Naive thymus-derived CD8-positive, alpha-beta T cell (primary cell): ENCODE data around the gene JAK1. TPM values are rescaled to one million over a fixed set of nuclear protein-coding genes. Genes with fewer than 3 reads are reported as not detected.

Experiments
- ATAC-seq, 2 donors: fragments of 150-1000 bp; cut with Tn5 transposase in 1 of 2; sonication (Bioruptor Pico), chemical (Tn5 transposase) in 1 of 2; 1 replicate in 1 of 2; 2 replicates in 1 of 2; pipeline ENCODE4 v1.10.0; 2021; ENCODE audit warnings: mild to moderate bottlenecking in 2 of 2, moderate library complexity in 2 of 2
- POLR2A ChIA-PET: fragments of 350-600 bp; sonication (Branson Sonifier 250); formaldehyde crosslinking; loops from one replicate; lab custom pipeline; 2021; ENCODE audit warnings: antibody characterized with exemption; lab: Charles Lee
- DNase-seq, 10 donors: peaks; one replicate each; pipeline versions ENCODE4 v3.0.0 to v3.0.0-alpha.2; 2020 to 2022
- H3K27ac Mint-ChIP-seq, 10 donors: one replicate each; pipeline ENCODE4 v1.8.0; 2020 to 2022; ENCODE audit warnings: mild to moderate bottlenecking in 10 of 10, mixed read lengths in 10 of 10, moderate library complexity in 4 of 10, inconsistent platforms in 1 of 10
- H3K27me3 Mint-ChIP-seq, 5 donors: one replicate each; pipeline ENCODE4 v1.8.0; 2021 to 2022; ENCODE audit warnings: mixed read lengths in 5 of 5
- H3K36me3 Mint-ChIP-seq, 3 donors: one replicate each; pipeline ENCODE4 v1.8.0; 2020 to 2022; ENCODE audit warnings: mixed read lengths in 3 of 3, mild to moderate bottlenecking in 2 of 3, inconsistent platforms in 1 of 3
- H3K4me1 Mint-ChIP-seq, 4 donors: one replicate each; pipeline ENCODE4 v1.8.0; 2021 to 2022; ENCODE audit warnings: mixed read lengths in 4 of 4
- H3K4me3 Mint-ChIP-seq, 10 donors: one replicate each; pipeline ENCODE4 v1.8.0; 2020 to 2022; ENCODE audit warnings: mild to moderate bottlenecking in 10 of 10, mixed read lengths in 10 of 10, moderate library complexity in 6 of 10, inconsistent platforms in 1 of 10
- H3K9me3 Mint-ChIP-seq, 9 donors: one replicate each; pipeline ENCODE4 v1.8.0; 2020 to 2022; ENCODE audit warnings: mixed read lengths in 9 of 9, mild to moderate bottlenecking in 3 of 9, inconsistent platforms in 1 of 9, moderate library complexity in 1 of 9
- polyA plus RNA-seq, 3 donors: library from polyadenylated mRNA; unstranded; fragments of 300-500 nt; fragmentation: Illumina TruSeq; gene quantifications; one replicate each; pipeline ENCODE4 v1.2.3, GENCODE V29; 2021
- total RNA-seq, 8 experiments: library from RNA in 2 of 8; stranded (reverse) in 2 of 8; gene quantifications; one replicate each; pipeline ENCODE4 v1.2.3 and lab custom pipeline; 2021 to 2026

The JAK1 gene
- total and polyA plus RNA-seq, 5 experiments from 2014 or later = 162 to 361 (median 244) TPM

DNA sequence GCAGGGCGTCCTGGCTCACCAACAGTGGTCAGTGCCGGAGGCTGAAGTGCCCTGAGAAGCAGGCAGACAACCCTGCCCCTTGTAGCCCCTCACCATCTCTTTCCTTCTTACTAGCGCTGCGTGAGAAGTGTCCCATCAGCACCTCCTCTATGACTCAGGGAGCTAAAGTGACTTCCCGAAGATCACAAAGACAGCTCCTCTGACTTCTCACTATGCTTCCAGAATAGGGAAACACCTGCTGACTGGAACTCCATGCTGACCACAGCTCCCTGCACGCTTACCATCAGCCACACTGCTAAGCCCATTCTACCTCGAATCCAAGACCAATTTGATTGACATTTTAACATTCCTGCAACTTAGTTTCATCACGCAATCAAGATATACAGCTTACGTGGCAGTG is 92.8 kb downstream of the JAK1 start:
- POLR2A ChIA-PET = interaction anchor here (1.4 kb wide), 1 partner anchor 93 kb away, joined by 4 read pairs; the partner anchor contains the start of gene JAK1
- H3K27ac Mint-ChIP-seq = peak overlapping the region in 3 of 10 donors; percentile 30 to 74 (median 38)
- ATAC-seq = no peak
- DNase-seq = no peak
- H3K27me3 Mint-ChIP-seq = no peaks in the 10 kb centered on the region
- H3K9me3 Mint-ChIP-seq = no peaks in the 10 kb centered on the region
- H3K36me3 Mint-ChIP-seq = peaks cover 8 to 85% (median 33%) of the 10 kb centered on the region in 3 donors
- peak overlapping the region in 1 of 10 donors; percentile 28 for H3K4me3 Mint-ChIP-seq
- H3K4me1 Mint-ChIP-seq = peaks cover 38 to 76% (median 58%) of the 10 kb centered on the region in 4 donors

DNA sequence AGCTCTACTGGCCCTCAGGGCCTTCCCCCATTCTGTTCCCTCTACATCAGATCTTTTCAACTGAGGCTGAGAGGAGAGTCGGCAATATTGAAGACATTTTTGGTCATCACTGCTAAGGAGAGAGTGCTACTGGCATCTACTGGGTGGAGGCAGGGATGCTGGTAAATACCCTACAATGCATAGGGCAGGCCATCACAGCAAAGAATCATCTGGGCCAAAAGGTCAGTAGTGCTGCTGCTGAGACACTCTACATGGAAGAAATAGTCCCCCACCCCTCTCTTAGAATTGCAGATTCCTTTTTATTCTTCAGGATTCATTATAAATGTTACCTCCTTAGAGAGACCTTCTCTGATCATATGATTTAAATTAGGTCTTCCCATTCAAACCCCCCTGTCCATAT is 94.3 kb downstream of the JAK1 start:
- ATAC-seq (no peak), DNase-seq (no peak)
- peaks cover 8 to 88% (median 35%) of the 10 kb centered on the region in 3 donors for H3K36me3 Mint-ChIP-seq
- POLR2A ChIA-PET = interaction anchor here (0.6 kb wide), 1 partner anchor 48 kb away, joined by 3 read pairs; no protein-coding TSS in a partner anchor
- peaks cover 31 to 60% (median 48%) of the 10 kb centered on the region in 4 donors for H3K4me1 Mint-ChIP-seq
- H3K9me3 Mint-ChIP-seq = no peaks in the 10 kb centered on the region
- H3K4me3 Mint-ChIP-seq = no peak overlapping the region
- H3K27ac Mint-ChIP-seq = peak overlapping the region in 6 of 10 donors; percentile 1 to 86 (median 33)
- H3K27me3 Mint-ChIP-seq = no peaks in the 10 kb centered on the region

DNA sequence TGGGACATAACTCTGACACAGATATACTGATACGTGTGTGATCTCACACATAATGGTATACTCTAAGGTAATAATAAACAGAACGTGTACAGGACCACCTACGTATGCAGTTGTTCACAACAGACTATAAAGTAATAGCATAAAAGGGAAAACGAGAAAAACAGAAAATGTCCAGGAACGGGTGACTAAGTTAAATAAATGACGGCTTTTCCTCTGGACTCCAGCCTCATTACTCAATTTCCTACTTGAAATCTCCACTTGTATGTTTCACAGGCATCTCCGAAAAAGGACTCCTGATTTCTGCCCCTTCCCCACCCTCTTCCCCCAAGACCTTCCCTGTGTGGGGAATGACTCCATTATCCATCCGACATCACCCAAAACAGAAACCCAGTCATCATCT is 95.1 kb downstream of the JAK1 start:
- Mint-ChIP-seq H3K4me1 (peaks cover 31 to 52% (median 40%) of the 10 kb centered on the region in 4 donors), H3K4me3 (peak overlapping the region in 1 of 10 donors; percentile 50), H3K27ac (peak overlapping the region in 2 of 10 donors; percentile 6 to 86), H3K36me3 (peaks cover 8 to 93% (median 39%) of the 10 kb centered on the region in 3 donors), H3K27me3 (no peaks in the 10 kb centered on the region), H3K9me3 (no peaks in the 10 kb centered on the region)
- DNase-seq = no peak
- ATAC-seq = no peak
- POLR2A ChIA-PET = no interaction called here

DNA sequence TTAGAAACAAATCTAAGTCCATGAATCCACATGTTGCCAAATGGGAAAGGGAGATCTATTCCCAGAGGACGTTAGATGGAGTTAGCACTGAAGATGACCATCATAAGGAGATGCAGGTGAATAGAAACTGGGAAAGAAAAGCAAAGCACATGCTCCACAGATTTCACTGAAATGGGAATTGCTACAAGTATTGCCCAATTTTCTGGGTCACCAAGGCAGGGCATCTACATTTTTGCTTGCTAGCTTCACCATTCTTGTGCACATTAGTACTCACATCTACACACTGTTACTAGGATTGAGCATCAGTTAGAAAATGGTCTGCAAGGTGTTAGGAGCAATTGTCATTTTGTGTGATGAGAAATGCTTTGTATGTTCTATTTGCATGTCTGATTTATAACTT is 99.1 kb downstream of the JAK1 start:
- no peak for ATAC-seq
- no peak overlapping the region for H3K27ac Mint-ChIP-seq
- no peak overlapping the region for H3K4me3 Mint-ChIP-seq
- H3K27me3 Mint-ChIP-seq = no peaks in the 10 kb centered on the region
- no peak for DNase-seq
- H3K4me1 Mint-ChIP-seq = peaks cover 29 to 43% (median 37%) of the 10 kb centered on the region in 4 donors
- POLR2A ChIA-PET = interaction anchor here (0.9 to 1.1 kb wide), 2 partner anchors 10 to 199 kb away, joined by 3 to 5 read pairs; no protein-coding TSS in a partner anchor
- H3K9me3 Mint-ChIP-seq = no peaks in the 10 kb centered on the region
- peaks cover 14 to 86% (median 31%) of the 10 kb centered on the region in 3 donors for H3K36me3 Mint-ChIP-seq

GRCh38 chr1:64866689-64867088 is 99.7 kb downstream of the JAK1 start:
- peaks cover 28 to 44% (median 39%) of the 10 kb centered on the region in 4 donors for H3K4me1 Mint-ChIP-seq
- H3K4me3 Mint-ChIP-seq = no peak overlapping the region
- H3K27ac Mint-ChIP-seq = no peak overlapping the region
- DNase-seq = no peak
- ATAC-seq = no peak
- no peaks in the 10 kb centered on the region for H3K27me3 Mint-ChIP-seq
- peaks cover 8 to 86% (median 32%) of the 10 kb centered on the region in 3 donors for H3K36me3 Mint-ChIP-seq
- H3K9me3 Mint-ChIP-seq = no peaks in the 10 kb centered on the region
- POLR2A ChIA-PET = interaction anchor here (0.7 to 0.9 kb wide), 2 partner anchors 10 to 99 kb away, joined by 3 read pairs; partner anchors contain the start of gene JAK1

- H3K27ac Mint-ChIP-seq = peak overlapping the region; percentile 33 to 91 (median 86)
- ATAC-seq (no peak), DNase-seq (no peak)
- peaks cover 8 to 82% (median 28%) of the 10 kb centered on the region in 3 donors for H3K36me3 Mint-ChIP-seq
- POLR2A ChIA-PET = interaction anchor here (0.6 to 0.9 kb wide), 2 partner anchors 8 to 97 kb away, joined by 3 to 4 read pairs; no protein-coding TSS in a partner anchor
- H3K27me3 Mint-ChIP-seq = no peaks in the 10 kb centered on the region
- H3K4me3 Mint-ChIP-seq = peak overlapping the region in 6 of 10 donors; percentile 19 to 59 (median 36)
- no peaks in the 10 kb centered on the region for H3K9me3 Mint-ChIP-seq
- H3K4me1 Mint-ChIP-seq = peaks cover 30 to 52% (median 41%) of the 10 kb centered on the region in 4 donors
These were observed 101.1 kb downstream of the JAK1 start for GRCh38 chr1:64865105-64865757.

GRCh38 chr1:64864018-64864940 is 102.1 kb downstream of the JAK1 start:
- Mint-ChIP-seq H3K36me3 (peaks cover 8 to 81% (median 36%) of the 10 kb centered on the region in 3 donors), H3K4me1 (peaks cover 31 to 52% (median 45%) of the 10 kb centered on the region in 4 donors), H3K27me3 (no peaks in the 10 kb centered on the region), H3K9me3 (no peaks in the 10 kb centered on the region), H3K4me3 (peak overlapping the region; percentile 9 to 52 (median 32)), H3K27ac (peak overlapping the region; percentile 61 to 91 (median 86))
- DNase-seq = peak in 8 of 10 donors; percentile 6 to 67 (median 44)
- peak; percentile 79 to 83 for ATAC-seq
- POLR2A ChIA-PET = interaction anchor here (0.6 to 1.3 kb wide), 3 partner anchors 7 to 98 kb away, joined by 3 to 5 read pairs (median 4); no protein-coding TSS in a partner anchor

DNA sequence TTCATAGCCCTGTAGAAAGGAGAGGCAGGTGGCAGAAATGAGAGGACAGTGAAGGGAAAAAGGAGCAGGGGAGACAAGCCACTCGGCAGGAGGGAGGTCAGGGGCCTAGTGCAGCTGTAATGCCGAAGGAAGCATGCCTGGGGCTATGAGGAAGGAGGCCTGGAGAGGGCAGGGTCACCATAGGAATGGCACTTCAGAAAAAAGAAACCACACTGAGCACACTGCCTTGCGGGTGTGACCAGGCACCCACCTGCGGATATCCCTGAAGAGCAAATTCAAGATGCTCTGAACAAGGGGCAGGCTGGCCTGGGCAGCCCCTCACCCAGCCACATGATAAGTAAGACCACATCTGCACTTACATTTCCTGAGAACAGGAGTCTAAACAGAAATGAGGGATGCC is 104.7 kb downstream of the JAK1 start:
- peaks cover 25 to 50% (median 47%) of the 10 kb centered on the region in 4 donors for H3K4me1 Mint-ChIP-seq
- no peak for DNase-seq

GRCh38 chr1:64857347-64857746 is 109.0 kb downstream of the JAK1 start:
- Mint-ChIP-seq H3K9me3 (no peaks in the 10 kb centered on the region), H3K36me3 (peaks cover 7 to 95% (median 36%) of the 10 kb centered on the region in 3 donors), H3K4me3 (no peak overlapping the region), H3K27me3 (no peaks in the 10 kb centered on the region), H3K27ac (no peak overlapping the region), H3K4me1 (peaks cover 14 to 33% (median 24%) of the 10 kb centered on the region in 4 donors)
- POLR2A ChIA-PET = interaction anchor here (0.9 kb wide), 1 partner anchor 8 kb away, joined by 3 read pairs; no protein-coding TSS in a partner anchor
- ATAC-seq (no peak), DNase-seq (no peak)

More for the DNA sequence above, 104.7 kb downstream of the JAK1 start:
- no peak for ATAC-seq
- POLR2A ChIA-PET = interaction anchor here (1.8 kb wide), 1 partner anchor 13 kb away, joined by 4 read pairs; no protein-coding TSS in a partner anchor
- peak overlapping the region in 9 of 10 donors; percentile 7 to 67 (median 53) for H3K27ac Mint-ChIP-seq
- H3K9me3 Mint-ChIP-seq = no peaks in the 10 kb centered on the region
- H3K4me3 Mint-ChIP-seq = peak overlapping the region in 1 of 10 donors; percentile 30
- no peaks in the 10 kb centered on the region for H3K27me3 Mint-ChIP-seq
- peaks cover 16 to 81% (median 36%) of the 10 kb centered on the region in 3 donors for H3K36me3 Mint-ChIP-seq

- H3K27ac Mint-ChIP-seq = peak overlapping the region in 5 of 10 donors; percentile 21 to 62 (median 43)
- no peaks in the 10 kb centered on the region for H3K9me3 Mint-ChIP-seq
- H3K4me3 Mint-ChIP-seq = peak overlapping the region in 1 of 10 donors; percentile 22
- H3K27me3 Mint-ChIP-seq = no peaks in the 10 kb centered on the region
- H3K4me1 Mint-ChIP-seq = peaks cover 11 to 25% (median 17%) of the 10 kb centered on the region in 4 donors
- POLR2A ChIA-PET = interaction anchor here (0.9 kb wide), 1 partner anchor 8 kb away, joined by 3 read pairs; no protein-coding TSS in a partner anchor
- peaks cover 7 to 93% (median 35%) of the 10 kb centered on the region in 3 donors for H3K36me3 Mint-ChIP-seq
- DNase-seq = no peak
- no peak for ATAC-seq
These were observed 109.8 kb downstream of the JAK1 start for GRCh38 chr1:64856553-64856952.

DNA sequence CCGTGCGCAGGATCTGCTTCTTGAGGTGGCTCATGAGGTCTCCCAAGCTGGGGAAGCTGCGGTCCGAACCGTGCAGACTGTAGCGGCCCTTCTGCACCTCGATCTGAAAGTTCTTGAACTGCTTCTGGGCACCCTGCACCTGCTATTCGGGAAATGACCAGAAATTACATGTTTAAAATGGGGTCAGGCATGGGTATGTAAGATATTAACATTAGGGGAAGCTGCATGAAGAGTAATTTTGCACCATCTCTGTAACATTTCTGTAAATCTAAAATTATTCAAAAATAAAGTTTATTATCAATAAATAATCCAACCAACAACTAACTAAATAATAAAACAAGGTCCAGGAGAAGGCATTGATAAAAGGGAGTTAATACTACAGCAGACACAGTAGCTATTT is 110.8 kb downstream of the JAK1 start:
- H3K27me3 Mint-ChIP-seq = no peaks in the 10 kb centered on the region
- H3K36me3 Mint-ChIP-seq = peaks cover 7 to 93% (median 41%) of the 10 kb centered on the region in 3 donors
- peaks cover 4 to 18% (median 11%) of the 10 kb centered on the region in 4 donors for H3K4me1 Mint-ChIP-seq
- POLR2A ChIA-PET = interaction anchor here (0.6 kb wide), 1 partner anchor 208 kb away, joined by 5 read pairs; no protein-coding TSS in a partner anchor
- no peaks in the 10 kb centered on the region for H3K9me3 Mint-ChIP-seq
- DNase-seq (no peak), ATAC-seq (no peak)
- H3K27ac Mint-ChIP-seq = no peak overlapping the region
- no peak overlapping the region for H3K4me3 Mint-ChIP-seq

DNA sequence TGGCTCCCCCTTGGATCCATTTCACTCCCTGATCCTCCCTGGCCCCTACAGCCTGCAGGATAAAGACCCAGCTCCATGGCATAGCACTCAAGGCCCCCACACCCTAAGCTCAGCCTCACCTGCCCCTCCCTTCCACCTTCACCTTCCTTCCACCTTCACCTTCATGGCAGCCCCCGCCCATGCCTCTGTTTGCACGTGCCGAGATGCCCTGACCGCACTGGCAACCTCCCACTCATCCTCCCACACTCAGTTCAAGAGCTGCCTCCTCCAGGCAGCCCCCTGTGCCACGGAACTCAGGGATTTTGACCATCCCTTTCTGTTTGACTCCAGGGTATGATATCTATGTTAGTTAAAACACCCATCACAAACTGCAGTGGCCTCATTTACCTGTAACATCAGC is 111.7 kb downstream of the JAK1 start:
- no peak for DNase-seq
- H3K9me3 Mint-ChIP-seq = no peaks in the 10 kb centered on the region
- POLR2A ChIA-PET = no interaction called here
- peaks cover 4 to 16% (median 9%) of the 10 kb centered on the region in 4 donors for H3K4me1 Mint-ChIP-seq
- peak overlapping the region in 6 of 10 donors; percentile 37 to 81 (median 58) for H3K27ac Mint-ChIP-seq
- H3K4me3 Mint-ChIP-seq = no peak overlapping the region
- H3K36me3 Mint-ChIP-seq = peaks cover 7 to 96% (median 39%) of the 10 kb centered on the region in 3 donors
- H3K27me3 Mint-ChIP-seq = no peaks in the 10 kb centered on the region
- no peak for ATAC-seq
